ENCODE results near the gene LHX3. TPM values are rescaled to one million over a fixed set of nuclear protein-coding genes. Genes with fewer than 3 reads are reported as not detected.

Gene LHX3
- polyA plus RNA-seq, 1 donor, result not detected

GRCh38 chr9:136228107-136228875, 23.4 kb upstream of the LHX3 start:
- DNase-seq, result no peak

- DNase-seq, result no peak
Measured at GRCh38 chr9:136226680-136227407, 21.9 kb upstream of the LHX3 start.

GRCh38 chr9:136225748-136226679, 21.1 kb upstream of the LHX3 start:
- no peak for DNase-seq

GRCh38 chr9:136225366-136225747, 20.4 kb upstream of the LHX3 start:
- DNase-seq, result no peak

GRCh38 chr9:136223871-136224640, 19.1 kb upstream of the LHX3 start:
- no peak for DNase-seq

GRCh38 chr9:136222906-136223285, 18.0 kb upstream of the LHX3 start:
- DNase-seq, result peak; percentile 45

GRCh38 chr9:136222166-136222905, 17.4 kb upstream of the LHX3 start:
- DNase-seq, result no peak

GRCh38 chr9:136220017-136220729, 15.2 kb upstream of the LHX3 start:
- no peak for DNase-seq

GRCh38 chr9:136219276-136219675, 14.3 kb upstream of the LHX3 start:
- no peak for DNase-seq

- no peak for DNase-seq
Measured at GRCh38 chr9:136218673-136219072, 13.7 kb upstream of the LHX3 start.

GRCh38 chr9:136218271-136218670, 13.3 kb upstream of the LHX3 start:
- DNase-seq, result no peak

GRCh38 chr9:136216541-136217244, 11.8 kb upstream of the LHX3 start:
- DNase-seq, result no peak

- DNase-seq, result no peak
Measured at GRCh38 chr9:136213733-136214132, 8.8 kb upstream of the LHX3 start.

- no peak for DNase-seq
Measured at GRCh38 chr9:136212345-136212950, 7.5 kb upstream of the LHX3 start.

- no peak for DNase-seq
Measured at GRCh38 chr9:136211441-136212344, 6.8 kb upstream of the LHX3 start.

GRCh38 chr9:136211006-136211405, 6.1 kb upstream of the LHX3 start:
- DNase-seq, result no peak

- no peak for DNase-seq
Measured at GRCh38 chr9:136210276-136210675, 5.3 kb upstream of the LHX3 start.

- no peak for DNase-seq
Measured at GRCh38 chr9:136209786-136210185, 4.9 kb upstream of the LHX3 start.
